ENCODE measurements around the gene ART1.
"Not testable (repeated sequence)": the region's sequence is repeated elsewhere in the genome, so short reads cannot be mapped to it uniquely, and the experiment has no call there.

- TF ChIP-seq CTCF, POLR2A (IDR thresholded peaks at IDR 0.05): not testable (repeated sequence)
These were observed 44.7 kb upstream of the ART1 start for GRCh38 chr11:3600201-3600600.
